ENCODE data around the gene CYFIP2.

DNA sequence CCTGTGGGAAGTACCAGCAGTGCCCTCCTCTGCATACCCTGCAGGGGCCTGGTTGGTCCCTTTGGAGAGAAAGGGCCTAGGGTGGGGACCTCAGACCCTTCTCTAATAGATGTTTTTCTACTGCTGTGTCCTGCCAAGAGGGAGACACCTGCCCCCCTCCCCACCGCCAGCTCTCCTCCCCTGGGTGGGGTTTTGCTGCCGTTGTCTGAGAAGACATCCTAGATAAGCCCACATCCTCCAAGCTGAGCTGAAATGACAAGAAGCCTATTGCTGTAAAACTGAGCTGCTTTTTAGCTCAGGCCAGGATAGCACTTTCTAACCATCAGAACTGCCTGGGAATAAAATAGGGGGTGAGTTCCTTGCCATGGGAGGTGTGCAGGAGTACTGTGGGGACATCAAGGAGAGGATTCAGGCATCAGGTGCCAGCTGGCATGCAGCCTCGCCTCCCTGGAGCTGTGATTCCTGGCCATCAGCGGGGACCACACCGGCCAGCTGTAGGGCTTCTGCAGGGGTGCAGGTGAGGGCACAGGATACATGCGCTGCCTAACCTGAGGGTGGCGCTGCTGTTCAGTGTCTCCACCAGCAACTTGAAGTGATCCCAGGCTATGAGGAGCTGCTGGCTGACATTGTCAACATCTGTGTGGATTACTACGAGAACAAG lies 37.9 kb downstream of the CYFIP2 start:
- TF ChIP-seq, protein P1, sequence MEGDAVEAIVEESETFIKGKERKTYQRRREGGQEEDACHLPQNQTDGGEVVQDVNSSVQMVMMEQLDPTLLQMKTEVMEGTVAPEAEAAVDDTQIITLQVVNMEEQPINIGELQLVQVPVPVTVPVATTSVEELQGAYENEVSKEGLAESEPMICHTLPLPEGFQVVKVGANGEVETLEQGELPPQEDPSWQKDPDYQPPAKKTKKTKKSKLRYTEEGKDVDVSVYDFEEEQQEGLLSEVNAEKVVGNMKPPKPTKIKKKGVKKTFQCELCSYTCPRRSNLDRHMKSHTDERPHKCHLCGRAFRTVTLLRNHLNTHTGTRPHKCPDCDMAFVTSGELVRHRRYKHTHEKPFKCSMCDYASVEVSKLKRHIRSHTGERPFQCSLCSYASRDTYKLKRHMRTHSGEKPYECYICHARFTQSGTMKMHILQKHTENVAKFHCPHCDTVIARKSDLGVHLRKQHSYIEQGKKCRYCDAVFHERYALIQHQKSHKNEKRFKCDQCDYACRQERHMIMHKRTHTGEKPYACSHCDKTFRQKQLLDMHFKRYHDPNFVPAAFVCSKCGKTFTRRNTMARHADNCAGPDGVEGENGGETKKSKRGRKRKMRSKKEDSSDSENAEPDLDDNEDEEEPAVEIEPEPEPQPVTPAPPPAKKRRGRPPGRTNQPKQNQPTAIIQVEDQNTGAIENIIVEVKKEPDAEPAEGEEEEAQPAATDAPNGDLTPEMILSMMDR (IDR thresholded peaks at IDR 0.05; ENCODE audit: low read length): peak; percentile 26
- no peak for TF ChIP-seq EZH2 (optimal IDR thresholded peaks at IDR 0.05; ENCODE audit: low read depth, low read length)
